Measurements from ENCODE around the gene DCST1.

The DCST1 gene

DNA sequence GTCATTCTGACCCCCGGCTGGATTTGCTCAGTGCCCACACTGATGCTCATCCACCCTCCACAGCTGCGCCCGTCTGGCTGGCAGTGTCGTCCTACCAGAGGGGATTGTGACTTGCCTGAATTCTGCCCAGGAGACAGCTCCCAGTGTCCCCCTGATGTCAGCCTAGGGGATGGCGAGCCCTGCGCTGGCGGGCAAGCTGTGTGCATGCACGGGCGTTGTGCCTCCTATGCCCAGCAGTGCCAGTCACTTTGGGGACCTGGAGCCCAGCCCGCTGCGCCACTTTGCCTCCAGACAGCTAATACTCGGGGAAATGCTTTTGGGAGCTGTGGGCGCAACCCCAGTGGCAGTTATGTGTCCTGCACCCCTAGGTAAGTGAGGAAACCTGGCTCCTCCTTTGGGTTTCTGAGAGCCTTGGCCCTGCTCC is 24.2 kb downstream of the DCST1 start:
- DNase-seq = no peak

DNA sequence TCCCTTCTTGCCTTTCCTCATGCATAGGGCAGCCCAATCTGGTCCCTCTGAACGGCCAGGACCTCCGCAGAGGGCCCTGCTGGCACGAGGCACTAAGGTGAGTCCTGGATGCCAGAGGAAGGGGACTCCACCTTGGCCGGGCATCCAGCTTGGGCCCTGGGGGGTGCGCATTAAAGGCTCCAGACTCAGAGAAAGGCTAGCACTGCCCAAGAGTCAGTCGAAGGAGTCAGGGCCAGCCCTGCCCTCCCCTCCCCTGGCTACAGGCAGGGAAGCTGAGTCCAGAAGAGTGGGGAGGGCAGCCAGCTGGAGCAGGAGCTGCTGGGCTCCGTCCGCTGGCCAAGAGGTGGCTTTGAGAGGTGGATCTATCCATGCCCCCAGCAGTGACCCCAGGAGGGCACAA is 27.1 kb downstream of the DCST1 start:
- DNase-seq = no peak

DNA sequence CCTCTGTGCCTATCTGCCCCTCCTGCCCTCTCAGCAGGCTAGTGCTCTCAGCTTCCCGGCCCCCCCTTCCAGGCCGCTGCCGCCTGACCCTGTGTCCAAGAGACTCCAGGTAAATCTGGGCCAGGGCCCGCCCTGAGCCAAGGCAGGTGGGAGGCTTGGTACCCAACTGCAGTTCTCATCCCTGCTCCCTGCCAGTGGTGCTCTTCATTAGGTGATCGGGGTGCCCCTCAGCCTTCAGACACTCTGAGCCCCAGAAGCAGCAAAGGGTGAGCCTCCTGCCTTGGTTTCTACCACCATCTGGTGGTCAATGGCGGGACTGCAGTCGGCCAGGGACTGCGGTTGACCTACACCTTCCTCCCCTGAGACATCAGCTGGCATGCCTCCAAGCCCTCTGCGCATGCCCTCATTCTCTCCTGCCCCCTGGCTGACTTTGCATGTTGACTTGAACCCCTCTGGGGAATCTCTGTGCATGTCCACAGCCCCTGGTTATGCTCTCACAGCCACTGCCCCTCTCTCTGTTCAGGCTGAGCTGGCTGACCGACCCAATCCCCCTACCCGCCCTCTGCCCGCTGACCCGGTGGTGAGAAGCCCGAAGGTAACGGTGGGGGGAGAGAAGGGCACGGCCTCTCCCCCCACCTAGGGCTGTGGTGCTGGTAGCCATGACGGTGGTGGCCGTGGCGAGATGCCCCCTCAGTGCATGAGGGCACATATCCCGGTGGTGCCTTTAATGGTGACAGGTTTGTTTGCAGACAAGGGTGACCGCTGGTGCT is 27.9 kb downstream of the DCST1 start:
- peak; percentile 77 for DNase-seq

DNA sequence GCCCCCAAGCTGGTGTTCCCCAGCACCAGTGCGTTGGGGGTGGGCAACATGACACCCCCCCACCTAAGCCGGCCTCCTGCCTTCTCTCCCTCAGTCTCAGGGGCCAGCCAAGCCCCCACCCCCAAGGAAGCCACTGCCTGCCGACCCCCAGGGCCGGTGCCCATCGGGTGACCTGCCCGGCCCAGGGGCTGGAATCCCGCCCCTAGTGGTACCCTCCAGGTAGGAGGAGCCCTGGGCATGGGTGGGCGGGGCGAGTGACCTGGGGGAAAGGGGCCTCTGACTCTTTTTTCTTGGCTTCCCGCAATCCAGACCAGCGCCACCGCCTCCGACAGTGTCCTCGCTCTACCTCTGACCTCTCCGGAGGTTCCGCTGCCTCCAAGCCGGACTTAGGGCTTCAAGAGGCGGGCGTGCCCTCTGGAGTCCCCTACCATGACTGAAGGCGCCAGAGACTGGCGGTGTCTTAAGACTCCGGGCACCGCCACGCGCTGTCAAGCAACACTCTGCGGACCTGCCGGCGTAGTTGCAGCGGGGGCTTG is 28.6 kb downstream of the DCST1 start:
- no peak for DNase-seq

DNA sequence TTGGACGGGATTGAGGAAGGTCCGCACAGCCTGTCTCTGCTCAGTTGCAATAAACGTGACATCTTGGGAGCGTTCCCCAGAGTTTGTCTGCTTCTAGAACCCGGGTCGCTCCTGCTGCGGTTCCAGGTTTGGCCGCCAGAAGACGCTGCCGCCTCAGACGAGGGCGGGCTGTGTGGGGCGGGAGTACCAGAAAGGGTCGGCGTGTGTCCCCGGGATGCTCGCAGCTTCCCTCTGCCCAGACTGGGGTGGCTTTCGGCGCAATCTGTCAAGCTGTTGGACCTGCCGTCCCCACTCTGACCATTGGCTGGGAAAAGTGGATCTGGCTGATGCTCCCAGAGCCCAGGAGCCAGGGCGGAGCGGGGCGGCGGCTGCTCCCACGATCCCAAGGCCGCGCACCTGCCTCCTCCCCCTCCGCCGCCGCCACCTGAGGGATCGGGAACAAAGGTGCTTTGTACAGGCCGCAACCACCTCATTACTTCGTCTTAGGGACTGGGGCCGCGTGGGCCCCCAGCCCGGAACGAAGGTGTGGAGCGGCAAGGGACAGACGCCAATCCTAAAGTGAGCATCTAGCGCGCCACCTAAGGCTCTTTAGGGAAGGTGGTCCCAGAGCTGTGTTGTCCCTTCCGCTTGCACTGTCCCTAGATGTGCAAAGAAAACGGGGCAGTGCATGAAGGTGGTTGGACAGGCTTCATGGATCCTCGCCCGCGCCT is 29.2 kb downstream of the DCST1 start:
- peak; percentile 49 for DNase-seq

DNA sequence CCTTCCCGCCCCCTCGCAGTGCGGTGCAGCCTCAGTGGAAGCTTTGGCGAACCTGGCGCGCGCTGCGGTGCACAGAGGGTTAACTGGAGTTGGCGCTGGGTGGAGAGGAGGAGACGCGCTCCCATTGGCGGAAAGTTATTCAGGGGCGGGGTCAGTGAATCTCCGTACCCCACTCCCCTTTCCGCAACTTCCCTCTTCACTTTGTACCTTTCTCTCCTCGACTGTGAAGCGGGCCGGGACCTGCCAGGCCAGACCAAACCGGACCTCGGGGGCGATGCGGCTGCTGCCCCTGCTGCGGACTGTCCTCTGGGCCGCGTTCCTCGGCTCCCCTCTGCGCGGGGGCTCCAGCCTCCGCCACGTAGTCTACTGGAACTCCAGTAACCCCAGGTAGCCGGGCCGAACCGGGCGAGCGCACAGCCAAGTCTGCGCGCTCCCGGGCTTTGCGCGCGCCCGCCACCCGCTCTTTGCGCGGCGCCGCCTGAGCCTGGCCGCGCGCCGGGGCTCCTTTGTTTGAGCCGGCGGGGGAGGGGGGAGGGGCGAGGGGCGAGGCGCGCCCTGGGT is 30.0 kb downstream of the DCST1 start, which contains the start of gene EFNA4:
Gene EFNA4 (plus strand): TSS at position 191 of the 561 bp plus-strand sequence. CDS start 84 bp downstream, at position 275.
- DNase-seq = peak; percentile 74

DNA sequence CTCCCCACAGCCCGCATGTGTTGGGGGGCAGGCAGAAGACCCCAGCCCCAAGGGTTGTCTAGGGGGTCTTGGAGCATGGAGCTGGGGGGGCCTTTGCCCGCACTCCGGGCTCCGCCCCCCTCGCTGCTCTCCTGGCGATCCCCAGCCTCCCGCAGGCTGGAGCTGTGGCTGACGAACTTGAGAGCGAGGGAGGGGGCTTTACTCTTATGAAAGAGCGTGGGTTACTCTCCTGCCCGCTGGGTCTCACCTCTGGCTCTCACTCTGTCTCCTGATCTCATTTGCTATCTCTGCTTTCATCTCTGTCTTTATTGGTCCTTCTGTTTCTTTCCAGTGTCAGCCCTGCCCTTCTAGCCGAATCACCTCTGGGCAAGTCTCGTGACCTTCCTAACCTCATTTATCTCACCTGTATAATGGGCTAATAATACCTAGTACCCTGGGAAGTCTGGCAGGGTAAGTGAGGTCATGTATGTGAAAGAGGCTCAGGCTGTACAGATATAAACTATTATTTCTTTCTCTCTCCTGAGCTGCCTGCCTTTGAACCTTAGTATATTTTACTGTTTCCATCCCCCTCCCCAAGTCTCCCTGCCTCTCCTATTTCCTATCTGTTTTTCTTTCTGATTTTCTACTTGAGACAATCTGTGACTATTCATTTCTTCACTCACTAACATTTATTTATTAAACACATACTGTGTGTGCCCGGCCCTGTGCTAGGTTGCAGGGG is 30.6 kb downstream of the DCST1 start:
- DNase-seq = peak; percentile 70

DNA sequence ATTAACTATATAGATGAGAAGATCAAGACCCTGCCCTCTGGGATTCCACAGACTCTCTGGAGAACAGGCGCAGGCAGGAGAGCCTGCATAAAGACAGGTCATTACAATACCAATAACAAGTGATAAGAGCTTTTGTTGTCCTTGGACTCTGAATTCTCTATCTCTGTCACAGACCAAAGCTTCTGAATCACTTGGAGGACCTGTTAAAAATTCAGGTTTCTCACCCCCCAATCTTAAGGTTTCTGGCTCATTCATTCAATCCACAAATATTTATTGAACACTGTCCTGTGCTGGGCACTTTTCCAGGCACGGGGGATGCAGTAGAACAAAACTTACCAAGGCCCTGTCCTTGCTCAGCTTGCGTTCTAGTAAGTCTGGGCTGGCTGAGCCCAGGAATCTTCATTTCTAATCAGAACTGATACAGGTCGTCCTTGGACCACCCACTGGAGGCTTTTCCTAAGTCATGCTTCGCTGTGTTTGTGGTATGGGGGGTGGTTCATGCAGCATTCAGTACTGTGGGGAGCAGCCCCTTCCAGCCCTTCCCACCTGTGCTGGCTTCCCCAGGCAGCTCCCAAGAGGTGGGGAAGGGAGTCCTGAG is 31.3 kb downstream of the DCST1 start:
- DNase-seq = no peak

DNA sequence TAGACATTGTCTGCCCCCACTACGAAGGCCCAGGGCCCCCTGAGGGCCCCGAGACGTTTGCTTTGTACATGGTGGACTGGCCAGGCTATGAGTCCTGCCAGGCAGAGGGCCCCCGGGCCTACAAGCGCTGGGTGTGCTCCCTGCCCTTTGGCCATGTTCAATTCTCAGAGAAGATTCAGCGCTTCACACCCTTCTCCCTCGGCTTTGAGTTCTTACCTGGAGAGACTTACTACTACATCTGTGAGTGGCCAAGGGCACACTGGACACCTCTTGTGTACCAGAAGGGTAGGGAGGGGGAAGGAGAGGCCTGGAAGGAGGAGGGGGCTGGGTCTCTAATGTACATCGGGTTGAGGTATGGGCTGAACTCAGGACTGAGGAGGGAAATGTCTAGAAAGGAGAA is 33.2 kb downstream of the DCST1 start:
- DNase-seq = no peak

DNA sequence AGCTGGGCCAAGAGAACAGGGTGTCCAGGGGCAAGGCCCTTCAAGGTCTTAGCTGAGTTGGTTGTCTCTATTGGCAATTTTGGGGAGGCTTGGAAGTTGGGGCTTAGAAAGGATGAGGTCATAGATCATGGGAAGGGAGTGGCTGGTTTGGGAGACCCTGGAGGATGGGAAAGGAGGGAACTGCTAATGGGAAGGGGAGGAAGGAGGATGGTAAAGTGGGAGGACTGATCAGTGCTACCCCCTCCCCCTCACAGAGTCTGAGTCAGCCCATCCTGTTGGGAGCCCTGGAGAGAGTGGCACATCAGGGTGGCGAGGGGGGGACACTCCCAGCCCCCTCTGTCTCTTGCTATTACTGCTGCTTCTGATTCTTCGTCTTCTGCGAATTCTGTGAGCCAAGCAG is 35.0 kb downstream of the DCST1 start:
- no peak for DNase-seq

DNA sequence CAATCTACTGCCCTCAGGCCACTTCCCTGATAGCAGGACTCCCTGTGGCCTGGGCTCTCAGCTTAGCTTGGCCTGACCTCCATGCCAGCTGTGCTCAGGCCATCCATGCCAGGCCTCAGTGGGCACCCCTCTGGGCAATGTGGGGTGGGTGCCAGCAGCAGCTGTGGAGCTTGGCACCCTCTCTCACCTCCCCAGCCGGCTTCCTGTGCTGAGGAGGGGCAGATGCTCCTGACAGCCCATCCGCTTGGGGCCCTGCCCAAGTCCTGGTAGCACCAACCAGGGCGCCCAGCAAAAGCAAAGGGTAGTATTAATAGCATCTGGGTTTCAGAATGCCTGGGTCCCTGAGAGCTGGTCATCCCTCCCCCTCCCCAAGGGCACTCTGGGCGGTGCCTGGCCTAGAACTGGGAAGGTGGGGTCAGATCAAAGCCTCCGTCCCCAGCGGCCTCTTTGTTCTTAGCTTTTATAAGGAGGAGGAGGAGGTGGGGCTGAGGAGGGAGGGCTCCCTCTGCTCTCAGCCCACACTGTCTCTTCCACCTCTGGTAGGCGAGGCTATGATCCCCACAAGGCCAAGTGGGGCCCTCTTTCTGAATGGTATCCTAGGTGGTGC is 36.0 kb downstream of the DCST1 start:
- DNase-seq = peak; percentile 43

DNA sequence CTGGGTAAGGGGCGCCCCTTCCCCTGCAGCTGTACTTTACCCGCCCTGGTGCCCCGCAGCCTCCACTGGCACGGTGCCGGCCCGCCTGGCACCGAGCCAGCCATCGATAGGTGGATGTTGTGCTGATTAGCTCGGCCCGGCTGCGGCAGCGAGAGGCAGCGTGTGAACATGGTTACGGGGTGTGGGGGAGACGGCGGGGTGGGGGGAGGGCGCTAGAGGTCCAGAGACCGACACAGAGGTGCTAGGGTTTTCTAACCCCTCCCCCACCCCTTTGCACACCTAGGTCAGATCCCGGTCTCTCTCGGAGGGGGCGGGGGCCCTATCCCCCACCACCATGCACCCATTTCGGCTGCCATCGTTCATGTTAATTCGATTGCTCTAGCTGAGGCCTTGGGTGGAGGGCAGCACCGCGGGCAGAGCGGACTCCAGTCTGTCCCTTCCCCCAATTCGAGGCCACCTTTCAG is 36.6 kb downstream of the DCST1 start:
- DNase-seq = no peak

DNA sequence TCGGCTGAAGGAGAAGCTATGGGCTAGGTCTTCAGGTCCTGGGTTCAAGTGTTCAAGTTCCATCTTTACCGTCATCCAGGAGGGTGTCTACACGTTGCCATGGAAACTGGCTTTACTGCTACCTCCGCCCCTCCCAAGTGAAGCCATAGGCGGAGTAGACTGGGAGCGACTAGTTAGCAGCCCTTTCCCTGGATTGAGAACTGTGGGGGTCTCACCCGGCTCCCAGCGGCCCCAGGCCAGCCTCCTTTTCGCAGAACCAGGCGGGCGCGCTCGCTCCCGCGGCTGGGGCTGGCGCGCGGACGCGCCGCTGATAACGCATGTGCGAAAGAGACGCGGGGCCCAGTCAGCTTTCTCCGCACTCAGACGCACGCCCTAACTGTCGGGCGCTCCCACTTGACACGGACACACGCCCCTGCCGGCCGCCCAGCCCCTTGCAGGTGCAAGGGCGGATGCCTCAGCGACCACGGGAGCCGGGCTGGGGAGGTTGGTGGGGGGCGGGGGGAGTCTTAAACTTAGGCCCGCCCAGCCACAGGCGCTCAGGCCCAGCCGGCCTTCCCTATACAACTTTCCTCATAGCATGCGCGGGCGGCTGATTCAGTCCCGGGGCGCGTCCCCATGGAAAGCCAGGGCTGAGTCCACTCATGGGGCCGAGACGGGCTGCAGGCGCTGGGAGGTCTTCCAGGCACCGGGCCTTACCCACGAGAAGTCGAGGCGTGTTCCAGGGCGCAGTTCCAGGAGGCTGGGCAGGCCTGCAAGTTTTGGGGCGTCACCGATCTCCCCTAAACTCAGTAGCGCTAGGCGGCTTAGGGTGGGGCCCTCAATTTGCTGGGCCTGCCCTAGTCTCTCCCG is 37.3 kb downstream of the DCST1 start:
- peak; percentile 72 for DNase-seq

DNA sequence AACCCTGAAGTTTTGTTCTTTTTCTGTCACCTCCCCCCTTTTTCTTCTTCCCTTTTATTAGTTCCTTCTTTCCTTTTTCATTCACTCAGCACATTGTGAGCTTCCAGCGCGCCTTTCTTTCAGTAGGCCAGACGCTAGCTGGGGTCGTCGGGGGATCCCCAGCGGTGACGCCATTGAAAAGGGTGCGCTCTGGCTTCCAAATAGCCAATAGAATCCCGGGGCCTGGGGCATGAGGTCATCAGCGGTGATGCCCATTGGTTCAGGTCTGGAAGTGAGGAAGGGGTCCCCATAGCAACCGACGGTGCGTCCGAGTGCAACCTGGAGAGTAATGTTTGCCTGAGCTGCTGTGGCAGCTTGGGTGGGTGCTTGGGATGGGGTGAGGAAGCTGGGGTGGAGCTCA is 38.1 kb downstream of the DCST1 start:
- no peak for DNase-seq

DNA sequence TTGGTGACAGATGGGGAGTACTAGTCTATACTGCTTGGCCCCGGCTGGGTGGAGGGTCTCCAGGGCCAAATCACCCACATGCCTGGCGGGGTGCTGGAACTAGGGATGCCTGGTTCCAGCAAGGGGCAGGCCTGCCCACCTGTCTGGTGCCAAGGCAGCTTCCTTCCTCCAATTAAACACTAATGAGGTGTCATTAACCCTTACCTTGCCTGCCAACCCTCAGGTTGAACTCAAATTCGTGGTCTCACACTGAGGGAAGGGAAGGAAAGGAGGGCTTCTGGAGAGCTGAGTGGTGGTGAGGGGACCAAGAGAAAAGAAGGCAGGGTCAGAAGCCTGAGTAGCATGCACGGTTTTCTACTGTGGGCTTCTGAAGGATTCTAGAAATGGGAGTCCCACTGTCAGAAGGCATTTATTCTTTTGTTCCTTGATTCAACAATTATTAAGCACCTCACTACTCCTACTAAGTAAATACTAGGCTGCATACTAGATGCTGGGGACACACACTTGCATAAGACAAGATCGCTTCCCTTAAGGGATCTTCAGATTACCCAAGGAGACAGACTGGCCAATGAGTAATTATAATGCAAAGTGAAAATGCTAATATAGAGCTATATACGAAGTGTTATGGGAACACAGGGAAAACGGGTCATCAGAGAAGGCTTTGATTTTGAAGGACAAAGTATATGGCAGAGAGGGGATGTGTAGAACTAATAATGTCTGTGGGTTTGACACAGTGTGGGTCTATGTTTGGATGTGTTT is 39.1 kb downstream of the DCST1 start:
- no peak for DNase-seq

DNA sequence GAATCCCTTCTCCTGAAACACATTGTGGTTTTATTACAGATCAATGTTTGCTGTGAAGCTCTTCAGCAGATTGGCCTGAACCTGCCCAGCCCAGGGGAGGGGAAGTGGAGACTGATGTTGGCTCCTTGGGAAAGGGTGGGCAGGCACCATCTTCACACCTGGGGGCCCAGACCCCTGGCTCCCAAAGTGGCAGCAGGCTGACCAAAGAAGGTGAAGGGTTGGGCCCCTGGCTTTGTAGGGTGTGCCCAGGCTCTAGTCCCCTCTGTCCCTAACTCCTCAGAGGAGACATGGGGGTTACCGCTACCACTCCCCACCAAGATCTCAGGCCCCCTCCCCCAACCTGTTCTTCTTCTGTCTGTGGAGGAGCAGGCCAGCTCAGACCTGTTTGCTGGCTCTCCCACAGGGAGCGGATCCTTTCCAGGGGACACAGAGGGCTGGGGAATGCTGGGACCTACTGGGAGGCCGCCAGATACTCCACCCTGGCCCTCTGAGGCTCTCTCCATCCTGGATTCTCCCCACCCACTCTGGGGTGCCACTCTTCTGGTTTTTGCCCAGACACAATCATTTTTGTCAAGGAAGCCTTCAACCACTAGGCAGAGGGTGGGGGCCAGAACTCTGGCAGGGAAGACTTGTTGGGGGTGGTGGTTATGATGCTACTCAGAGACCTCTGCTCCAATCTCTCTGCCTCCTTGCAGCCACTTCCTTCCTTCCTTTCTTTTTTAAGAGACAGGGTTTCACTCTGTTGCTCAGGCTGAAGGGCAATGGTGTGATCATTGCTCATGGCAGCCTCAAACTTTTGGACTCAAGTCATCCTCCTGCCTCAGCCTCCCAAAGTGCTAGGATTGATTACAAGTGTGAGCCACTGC is 40.0 kb downstream of the DCST1 start:
- DNase-seq = no peak

DNA sequence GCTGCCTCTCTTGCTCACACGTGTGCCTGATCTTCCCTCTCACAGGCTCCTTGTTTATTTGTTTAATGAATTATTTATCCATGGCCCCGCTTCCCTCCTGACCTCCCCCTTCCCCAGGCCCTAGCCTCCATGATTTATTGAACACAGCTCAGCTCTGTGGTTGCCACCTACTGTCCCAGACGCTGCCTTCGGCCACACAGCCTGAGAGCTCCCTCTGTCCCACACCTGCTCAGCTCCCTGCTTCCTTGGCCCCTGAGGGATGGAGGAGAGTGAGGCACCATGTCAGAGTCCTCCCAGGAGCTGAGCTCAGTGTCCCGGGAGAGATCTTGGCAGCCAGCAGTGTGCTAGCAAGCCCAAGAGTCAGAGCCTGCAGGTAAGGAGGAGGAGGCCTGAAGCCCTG is 41.9 kb downstream of the DCST1 start:
- DNase-seq = no peak

DNA sequence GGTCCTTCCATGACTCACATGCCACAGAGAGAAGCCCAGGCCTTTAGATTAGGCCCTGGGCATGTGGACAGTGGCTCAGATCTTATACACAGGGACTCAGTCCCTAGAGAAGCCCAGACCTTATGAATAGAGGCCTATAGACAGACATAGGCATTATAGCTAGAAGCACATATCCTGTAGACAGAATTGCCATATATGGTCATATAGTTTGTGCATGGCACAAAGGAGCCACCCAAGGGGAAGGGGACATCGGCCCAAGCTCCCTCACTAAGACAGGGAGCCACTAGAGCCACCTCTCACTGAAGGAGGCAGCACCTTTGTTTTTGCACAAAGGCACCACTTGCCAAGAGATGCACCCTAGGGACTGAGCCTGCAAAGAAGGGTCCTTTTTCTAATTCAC is 42.7 kb downstream of the DCST1 start:
- no peak for DNase-seq

DNA sequence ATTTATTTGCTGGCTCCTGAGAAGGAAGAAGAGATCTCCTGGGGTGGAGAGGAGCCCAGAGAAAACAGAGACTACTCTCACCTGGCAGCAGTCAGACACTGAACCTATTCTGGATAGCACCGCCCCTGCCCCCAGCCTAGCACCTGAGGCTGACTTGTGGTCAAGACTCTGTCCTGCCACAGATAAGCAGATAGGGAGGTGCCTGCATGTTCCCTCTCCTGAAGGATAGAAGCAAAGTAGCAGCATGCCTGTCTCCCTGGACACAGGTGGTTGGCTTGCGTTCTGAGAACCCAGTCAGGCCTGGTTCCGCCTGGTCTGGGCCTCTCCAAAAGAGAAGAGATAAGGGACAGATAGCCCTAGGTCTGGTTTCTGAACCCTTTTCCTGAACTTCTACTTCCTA is 43.7 kb downstream of the DCST1 start:
- DNase-seq = no peak
